GM13976 (cell line): Measurements from ENCODE around the gene GUCY2C.

Experiments
- DNase-seq: peaks from one replicate; pipeline ENCODE4 v3.0.0; 2012; ENCODE audit warnings: low spot score
- in situ Hi-C: fragments of 300-500 bp; cut with MboI; formaldehyde crosslinking; loops from one replicate; pipeline ENCODE4 v1.12.0; 2022; ENCODE audit warnings: low sequenced_read_pairs, mixed read lengths, inconsistent platforms; ENCODE audit not compliant: unreplicated experiment
- TF ChIP-seq, protein P1 (sequence below): IDR thresholded peaks from 2 replicates; pipeline ENCODE4 v1.5.1; 2012; ENCODE audit warnings: borderline replicate concordance, mild to moderate bottlenecking; ENCODE audit not compliant: insufficient read depth; ENCODE audit errors: extremely low read depth, missing control alignments, control extremely low read depth

GUCY2C gene

DNA sequence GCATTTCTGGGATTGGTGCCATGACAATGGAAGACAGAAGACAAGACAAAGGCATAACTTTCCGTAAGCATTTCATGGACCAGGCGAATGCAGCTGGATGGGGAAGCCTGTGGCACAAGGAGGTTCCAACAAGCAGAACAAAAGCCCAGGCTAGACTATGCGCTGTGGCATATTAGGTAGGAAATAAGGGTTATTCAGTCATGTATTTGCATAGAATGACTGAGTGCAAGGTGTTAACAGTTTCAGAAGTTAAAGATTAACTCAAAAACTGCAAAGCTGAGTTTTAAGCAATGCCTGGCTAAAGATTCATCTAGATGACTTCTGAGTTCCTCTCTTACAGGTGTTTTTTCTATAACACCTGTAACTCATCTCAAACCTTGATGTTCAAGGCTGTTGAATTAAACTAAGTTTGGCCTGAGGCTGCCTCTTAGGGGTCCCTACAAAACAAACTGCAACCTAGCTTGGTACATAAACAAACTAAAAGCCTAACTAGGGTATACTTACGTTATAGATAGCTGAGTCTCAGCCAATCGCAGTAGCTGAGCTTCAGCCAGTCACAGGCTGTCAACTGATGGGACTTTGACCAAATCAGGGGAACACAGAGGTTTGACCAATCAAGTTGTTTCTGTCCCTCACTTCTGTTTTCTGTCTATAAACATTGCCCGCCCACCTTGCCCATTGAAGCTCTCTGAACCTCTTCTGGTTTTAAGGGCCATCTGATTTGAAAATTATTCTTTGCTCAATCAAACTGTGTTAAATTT is 76.5 kb downstream of the GUCY2C start:
- in situ Hi-C loops = loop anchor here (10.0 kb wide), 1 partner anchor 255 kb away; the partner anchor contains the start of gene ATF7IP
- TF ChIP-seq, protein P1, sequence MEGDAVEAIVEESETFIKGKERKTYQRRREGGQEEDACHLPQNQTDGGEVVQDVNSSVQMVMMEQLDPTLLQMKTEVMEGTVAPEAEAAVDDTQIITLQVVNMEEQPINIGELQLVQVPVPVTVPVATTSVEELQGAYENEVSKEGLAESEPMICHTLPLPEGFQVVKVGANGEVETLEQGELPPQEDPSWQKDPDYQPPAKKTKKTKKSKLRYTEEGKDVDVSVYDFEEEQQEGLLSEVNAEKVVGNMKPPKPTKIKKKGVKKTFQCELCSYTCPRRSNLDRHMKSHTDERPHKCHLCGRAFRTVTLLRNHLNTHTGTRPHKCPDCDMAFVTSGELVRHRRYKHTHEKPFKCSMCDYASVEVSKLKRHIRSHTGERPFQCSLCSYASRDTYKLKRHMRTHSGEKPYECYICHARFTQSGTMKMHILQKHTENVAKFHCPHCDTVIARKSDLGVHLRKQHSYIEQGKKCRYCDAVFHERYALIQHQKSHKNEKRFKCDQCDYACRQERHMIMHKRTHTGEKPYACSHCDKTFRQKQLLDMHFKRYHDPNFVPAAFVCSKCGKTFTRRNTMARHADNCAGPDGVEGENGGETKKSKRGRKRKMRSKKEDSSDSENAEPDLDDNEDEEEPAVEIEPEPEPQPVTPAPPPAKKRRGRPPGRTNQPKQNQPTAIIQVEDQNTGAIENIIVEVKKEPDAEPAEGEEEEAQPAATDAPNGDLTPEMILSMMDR = no peak
- DNase-seq = no peak

DNA sequence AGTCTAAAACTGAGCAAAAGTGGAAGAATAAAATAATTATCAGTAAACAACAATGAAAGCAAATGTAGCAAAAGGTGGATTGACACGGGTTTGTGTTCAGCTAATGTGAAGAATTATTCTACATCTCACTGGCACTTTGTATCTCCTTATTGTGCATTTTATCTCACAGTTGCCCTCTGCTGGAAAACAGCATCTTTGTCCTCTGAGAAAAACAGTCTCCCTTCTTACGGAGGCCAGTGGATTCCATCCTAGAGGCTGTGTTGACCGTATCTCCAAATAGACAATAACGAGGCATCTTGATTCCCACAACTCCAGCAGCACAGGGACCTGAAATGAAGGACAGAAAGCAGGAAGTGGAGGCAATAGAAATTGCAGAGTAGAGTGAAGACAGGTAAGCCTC is 77.4 kb downstream of the GUCY2C start:
- TF ChIP-seq, protein P1 = no peak
- no peak for DNase-seq
- in situ Hi-C loops = loop anchor here (10.0 kb wide), 1 partner anchor 254 kb away; the partner anchor contains the start of gene ATF7IP

DNA sequence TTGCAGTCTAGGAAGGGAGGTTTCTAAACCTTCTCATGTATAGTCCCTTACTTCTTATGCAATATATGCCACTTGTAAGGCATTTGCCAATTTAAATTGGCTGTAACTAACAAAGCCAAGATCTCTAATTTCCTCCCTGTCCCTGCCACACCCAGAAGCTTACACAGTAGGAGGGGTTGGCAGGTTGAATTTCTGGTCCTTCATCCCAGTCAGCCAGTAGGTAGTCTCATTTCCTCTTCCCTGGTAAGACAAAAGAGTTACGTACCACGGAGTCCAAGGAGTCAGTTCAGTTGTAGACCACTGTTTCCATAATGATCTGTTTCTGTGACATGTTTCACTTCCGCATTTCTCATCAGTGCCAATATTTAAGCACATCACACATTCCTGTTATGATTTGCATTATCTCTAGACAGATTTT is 81.7 kb downstream of the GUCY2C start:
- DNase-seq = peak; percentile 29
- in situ Hi-C loops = loop anchor here (10.0 kb wide), 1 partner anchor 250 kb away; the partner anchor contains the start of gene ATF7IP
- TF ChIP-seq, protein P1 = no peak

DNA sequence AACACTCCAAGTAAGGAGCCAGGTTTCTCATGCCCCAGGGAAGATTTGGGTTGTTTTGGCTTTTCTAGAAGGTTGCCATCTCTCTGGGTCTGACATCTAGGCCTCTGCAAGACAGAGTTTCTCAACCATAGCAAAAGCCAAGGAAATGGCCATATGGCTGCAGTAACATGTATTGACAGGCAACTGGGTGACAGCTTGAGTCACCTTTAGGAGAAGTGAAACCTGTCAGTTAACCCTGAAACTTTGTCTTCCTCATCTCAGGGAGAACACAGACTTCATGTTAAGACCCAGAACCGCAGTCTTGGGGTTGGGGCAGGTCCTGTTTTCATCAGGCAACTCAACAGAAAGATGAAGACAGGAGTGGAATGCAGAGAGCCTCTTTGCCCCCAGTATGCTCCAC is 82.7 kb downstream of the GUCY2C start:
- in situ Hi-C loops = loop anchor here (10.0 kb wide), 1 partner anchor 249 kb away; the partner anchor contains the start of gene ATF7IP
- TF ChIP-seq, protein P1 = no peak
- peak; percentile 40 for DNase-seq

DNA sequence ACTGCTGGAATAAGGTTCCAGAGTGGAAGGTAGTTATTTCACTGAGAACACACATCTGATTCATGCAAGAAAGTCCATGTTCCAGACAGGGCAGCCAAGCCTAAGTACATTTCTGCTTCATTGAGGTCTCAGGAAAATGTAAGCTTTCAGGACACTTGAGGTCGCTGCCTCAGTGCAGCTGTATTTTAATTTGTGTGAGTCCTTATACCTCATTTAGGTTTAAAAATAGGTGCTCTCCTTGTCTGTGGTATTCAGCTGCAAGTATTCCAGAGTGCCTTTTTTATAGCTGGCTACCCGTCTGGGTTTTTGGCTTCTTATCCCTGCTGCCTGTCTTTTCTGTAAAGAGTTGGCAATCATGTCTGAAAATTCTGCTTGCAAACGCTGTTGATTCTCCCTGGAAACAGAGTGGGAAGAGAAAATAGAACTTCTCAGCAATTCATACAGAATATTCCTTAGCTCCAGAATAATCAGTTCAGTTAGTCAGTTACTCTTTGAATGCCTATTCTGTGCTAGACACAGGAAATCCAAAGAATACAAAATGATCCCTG is 83.4 kb downstream of the GUCY2C start:
- in situ Hi-C loops = loop anchor here (10.0 kb wide), 1 partner anchor 248 kb away; the partner anchor contains the start of gene ATF7IP
- DNase-seq = no peak
- TF ChIP-seq, protein P1 = no peak

DNA sequence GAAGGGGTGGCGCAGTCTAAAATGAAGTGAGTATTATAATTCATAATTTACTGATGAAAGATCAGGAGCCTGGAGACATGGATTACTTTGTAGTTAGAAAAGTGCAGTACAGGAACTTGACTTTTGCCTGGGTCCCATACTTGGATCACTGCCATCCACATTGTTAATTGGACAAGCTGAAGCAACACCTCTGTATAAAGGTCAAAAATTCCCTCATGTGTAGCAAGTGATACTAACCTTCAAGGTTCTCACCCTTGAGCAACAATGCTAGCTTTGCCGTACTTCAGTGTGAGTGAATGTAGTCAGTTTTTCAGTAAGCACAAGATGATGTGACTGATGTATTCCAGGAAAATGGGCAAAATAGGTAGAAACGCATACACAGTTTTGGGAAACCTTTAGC is 84.1 kb downstream of the GUCY2C start:
- TF ChIP-seq, protein P1 = no peak
- in situ Hi-C loops = loop anchor here (10.0 kb wide), 1 partner anchor 247 kb away; the partner anchor contains the start of gene ATF7IP

More for the DNA sequence above, 84.1 kb downstream of the GUCY2C start:
- no peak for DNase-seq
